GM13977 (cell line): ENCODE data around the gene ALDH3B1.
A peak's percentile ranks its signal among the peaks of the same experiment; 100 is the strongest.

Source experiments
- DNase-seq: peaks from one replicate; pipeline ENCODE4 v3.0.0; 2012; ENCODE audit warnings: low spot score
- in situ Hi-C: fragments of 300-500 bp; cut with MboI; formaldehyde crosslinking; loops from one replicate; pipeline ENCODE4 v1.12.0; 2022; ENCODE audit warnings: low sequenced_read_pairs, low pct_unique_long_range_greater_than_20kb, mixed read lengths, inconsistent platforms; ENCODE audit not compliant: unreplicated experiment
- TF ChIP-seq, protein P1 (sequence below): IDR thresholded peaks from 2 replicates; pipeline ENCODE4 v1.5.1; 2012; ENCODE audit warnings: mild to moderate bottlenecking, control low read depth; ENCODE audit not compliant: insufficient read depth; ENCODE audit errors: extremely low read depth, missing control alignments

ALDH3B1 gene

DNA sequence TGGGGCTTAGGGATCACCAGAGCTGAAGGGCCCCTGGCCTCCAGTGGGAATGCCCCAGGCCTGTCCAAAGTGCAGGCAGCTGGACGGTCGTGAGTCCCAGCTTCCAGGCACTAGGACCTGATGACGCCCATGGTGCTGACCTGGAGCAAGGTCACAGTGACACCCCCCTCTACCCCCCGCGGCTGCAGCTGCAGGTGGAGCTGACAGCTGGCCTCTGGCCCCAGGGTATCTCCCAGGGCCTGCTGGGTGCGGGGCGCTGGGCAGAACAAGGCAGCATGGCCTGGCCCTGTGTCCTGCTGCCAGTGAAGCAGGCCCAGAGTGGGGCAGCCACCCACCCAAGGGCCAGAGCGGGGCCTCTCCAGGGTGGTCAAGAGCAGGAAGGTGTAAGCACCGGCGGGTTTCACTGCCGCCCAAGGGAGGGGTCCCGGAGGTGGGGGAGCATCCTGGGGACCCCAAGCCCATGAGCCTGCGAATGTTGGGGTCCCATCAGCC is 28.1 kb downstream of the ALDH3B1 start:
- in situ Hi-C loops, result no loop called here
- DNase-seq, result no peak
- TF ChIP-seq, protein P1, sequence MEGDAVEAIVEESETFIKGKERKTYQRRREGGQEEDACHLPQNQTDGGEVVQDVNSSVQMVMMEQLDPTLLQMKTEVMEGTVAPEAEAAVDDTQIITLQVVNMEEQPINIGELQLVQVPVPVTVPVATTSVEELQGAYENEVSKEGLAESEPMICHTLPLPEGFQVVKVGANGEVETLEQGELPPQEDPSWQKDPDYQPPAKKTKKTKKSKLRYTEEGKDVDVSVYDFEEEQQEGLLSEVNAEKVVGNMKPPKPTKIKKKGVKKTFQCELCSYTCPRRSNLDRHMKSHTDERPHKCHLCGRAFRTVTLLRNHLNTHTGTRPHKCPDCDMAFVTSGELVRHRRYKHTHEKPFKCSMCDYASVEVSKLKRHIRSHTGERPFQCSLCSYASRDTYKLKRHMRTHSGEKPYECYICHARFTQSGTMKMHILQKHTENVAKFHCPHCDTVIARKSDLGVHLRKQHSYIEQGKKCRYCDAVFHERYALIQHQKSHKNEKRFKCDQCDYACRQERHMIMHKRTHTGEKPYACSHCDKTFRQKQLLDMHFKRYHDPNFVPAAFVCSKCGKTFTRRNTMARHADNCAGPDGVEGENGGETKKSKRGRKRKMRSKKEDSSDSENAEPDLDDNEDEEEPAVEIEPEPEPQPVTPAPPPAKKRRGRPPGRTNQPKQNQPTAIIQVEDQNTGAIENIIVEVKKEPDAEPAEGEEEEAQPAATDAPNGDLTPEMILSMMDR, result no peak

DNA sequence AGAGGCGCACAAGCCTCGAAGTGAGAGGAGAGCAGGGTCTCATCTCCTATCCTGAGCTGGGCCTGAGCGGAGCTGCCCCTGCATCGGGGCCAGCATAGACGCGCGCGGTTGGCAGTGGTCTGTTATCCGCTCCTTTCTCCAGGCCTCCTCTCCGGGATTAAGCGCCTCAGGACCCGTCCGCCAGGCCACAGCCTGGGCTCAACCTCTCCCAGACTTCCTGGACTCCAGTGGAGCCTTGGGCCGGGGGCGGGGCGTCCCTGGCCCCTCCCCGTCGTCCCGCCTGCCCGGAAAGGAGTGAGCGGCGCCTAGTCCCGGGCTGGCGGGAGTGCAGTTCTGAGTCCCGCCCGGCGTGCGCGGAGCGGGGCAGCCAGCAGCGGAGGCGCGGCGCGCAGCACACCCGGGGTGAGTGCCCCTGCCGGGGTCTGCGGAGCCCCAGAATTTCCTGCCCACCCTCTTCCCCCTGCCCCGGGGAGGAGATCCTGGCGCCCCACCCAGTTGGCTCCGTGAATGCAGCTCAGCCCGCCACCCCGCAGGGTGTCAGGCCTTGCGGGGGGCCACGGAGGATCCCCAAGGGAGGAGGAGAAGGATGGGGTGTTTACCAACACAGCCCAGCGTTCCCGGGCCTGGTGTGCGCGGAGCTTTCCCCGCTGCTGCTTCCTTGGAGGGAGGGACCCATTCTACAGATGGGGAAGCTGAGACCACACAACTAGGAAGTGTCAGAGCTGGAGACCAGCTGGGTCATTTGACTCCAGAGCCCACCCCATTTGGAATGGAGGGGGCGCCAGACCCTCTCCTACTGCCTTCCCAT is 28.8 kb downstream of the ALDH3B1 start, which contains the start of gene TCIRG1:
Gene TCIRG1, plus strand, starts transcription at position 308 of the 808 bp plus-strand sequence. CDS start 2,247 bp downstream, outside the sequence.
- in situ Hi-C loops, result no loop called here
- TF ChIP-seq, protein P1, result no peak
- DNase-seq, result peak; percentile 92

DNA sequence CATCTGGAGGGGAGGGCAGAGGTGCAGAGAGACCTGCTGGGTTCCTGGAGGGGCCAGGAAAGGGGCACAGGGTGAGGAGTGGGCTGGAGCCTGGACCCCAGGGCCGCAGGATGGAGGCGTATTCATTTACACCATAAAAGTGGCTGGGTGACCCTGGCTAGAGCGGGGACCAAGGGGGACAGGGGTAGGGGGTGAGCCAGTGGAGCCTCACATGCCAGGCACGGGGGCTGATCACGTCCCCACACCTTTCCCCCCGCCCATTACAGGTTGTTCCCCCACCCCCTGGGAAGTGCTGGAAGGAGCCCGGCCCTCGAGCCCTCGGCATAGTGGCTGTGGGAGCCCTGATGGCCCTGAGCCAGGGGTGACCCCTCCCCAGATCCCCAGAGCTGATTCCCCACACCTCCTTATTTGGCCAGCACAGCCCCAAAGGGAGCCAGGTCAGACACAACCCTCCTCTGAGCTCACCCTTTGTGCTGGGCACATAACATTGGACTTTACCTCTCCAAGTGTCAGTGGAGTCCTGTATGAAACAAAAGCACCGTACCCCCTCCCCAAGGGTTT is 29.5 kb downstream of the ALDH3B1 start:
- no peak for DNase-seq
- TF ChIP-seq, protein P1, result no peak
- in situ Hi-C loops, result no loop called here

DNA sequence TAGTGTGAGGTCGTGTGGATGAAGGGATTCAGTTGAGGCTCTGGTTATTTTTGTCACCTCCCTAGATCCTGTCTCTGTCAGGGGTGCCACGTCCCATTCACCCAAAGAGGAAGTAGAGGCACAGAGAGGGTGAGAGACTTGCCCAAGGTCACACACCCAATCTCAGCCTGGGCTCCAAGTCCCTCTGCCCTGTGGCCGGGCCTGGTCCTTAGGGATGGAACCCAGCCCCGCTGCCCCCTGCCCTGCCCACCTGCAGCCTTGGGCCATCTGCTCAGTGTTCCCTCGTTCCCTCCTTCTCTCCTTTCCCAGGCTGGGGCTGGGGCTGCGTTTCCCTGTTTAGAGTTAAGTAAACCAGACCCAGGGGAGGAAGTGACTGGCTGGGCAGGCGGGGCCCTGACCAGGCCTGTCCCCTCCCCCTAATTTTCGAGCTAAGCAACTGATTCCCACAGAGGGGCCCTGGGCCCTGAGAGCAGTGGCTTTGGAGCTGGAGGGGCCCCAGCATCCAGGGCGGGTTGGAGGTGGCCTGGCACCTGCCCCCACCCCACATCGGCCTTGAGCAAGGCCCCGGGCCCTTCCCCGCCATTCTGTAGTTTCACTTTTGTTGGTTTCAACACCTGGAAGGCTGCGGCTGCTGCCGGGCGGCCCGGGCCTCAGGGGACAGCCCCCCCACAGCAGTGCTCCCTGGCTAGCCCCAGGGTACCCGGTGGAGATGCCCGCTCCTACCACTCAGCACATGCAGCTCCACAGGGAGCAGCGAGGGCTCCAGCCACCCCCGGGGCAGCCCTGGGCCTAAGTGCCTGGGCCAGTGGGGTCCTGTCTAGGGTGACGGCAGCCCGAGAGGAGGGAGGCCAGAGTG is 30.2 kb downstream of the ALDH3B1 start:
- TF ChIP-seq, protein P1, result no peak
- in situ Hi-C loops, result no loop called here
- peak; percentile 90 for DNase-seq

DNA sequence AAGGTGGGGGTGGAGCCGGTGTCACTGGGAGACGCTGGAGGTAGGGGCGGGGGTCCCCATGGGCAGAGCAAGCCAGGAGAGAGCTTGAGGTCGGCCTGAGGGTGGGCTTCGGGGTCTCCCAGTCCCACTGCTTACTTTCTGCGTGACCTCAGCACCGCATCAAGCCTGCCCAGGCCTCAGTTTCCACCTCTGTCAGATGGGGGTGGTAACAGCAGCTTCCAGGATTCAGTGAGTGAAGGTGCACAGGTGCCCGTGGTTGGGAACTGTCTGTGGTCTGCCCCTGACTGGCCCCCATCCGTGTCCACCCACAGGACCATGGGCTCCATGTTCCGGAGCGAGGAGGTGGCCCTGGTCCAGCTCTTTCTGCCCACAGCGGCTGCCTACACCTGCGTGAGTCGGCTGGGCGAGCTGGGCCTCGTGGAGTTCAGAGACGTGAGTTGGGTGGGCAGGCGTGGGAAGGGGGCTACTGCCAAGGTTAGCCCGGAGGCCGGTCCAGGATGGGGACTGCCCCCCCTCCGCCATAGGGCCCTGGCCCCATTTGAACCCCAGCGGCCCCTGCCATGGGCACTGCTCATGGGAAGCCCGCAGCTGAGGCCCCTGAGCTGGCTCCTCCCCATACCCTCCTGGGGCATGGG is 30.9 kb downstream of the ALDH3B1 start:
- DNase-seq, result no peak
- in situ Hi-C loops, result no loop called here
- TF ChIP-seq, protein P1, result no peak

DNA sequence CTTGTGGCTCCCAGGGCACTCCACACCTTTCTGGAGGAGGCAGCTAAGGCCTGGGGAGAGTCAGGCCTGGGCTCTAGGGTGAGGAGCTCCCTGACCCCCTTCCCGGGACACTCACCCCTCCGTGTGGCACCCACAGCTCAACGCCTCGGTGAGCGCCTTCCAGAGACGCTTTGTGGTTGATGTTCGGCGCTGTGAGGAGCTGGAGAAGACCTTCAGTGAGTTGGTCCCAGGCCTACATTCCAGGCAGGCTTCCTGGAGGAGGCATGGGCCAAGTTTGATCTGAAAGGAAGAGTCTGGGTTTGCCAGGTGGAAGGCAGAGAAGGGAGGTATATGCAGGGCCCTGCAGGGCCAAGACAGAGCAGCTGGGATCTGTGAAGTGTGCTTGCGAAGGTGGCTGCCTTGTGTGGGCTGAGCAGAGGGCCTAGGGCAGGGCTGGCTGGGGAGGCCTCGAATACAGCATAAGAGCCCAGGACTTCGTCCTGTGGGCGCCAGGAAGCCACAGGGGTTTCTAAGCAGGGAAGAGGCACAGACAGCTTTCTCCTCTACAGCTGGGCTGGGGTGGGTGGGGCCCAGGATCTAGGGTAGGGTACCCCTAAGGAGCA is 31.6 kb downstream of the ALDH3B1 start:
- in situ Hi-C loops, result no loop called here
- TF ChIP-seq, protein P1, result no peak
- DNase-seq, result no peak
